CD4-positive, alpha-beta memory T cell (primary cell): ENCODE results near the gene PLCB1. TPM values are rescaled to one million over a fixed set of nuclear protein-coding genes. Genes with fewer than 3 reads are reported as not detected.
"Not testable (repeated sequence)": the region's sequence is repeated elsewhere in the genome, so short reads cannot be mapped to it uniquely, and the experiment has no call there.

Experiments
- CTCF ChIA-PET: fragments of 350-600 bp; sonication (Branson Sonifier 250); formaldehyde crosslinking; loops from one replicate; lab custom pipeline; 2021; ENCODE audit warnings: inconsistent platforms; ENCODE audit not compliant: partially characterized antibody; lab: Charles Lee
- POLR2A ChIA-PET: fragments of 350-600 bp; sonication (Branson Sonifier 250); formaldehyde crosslinking; loops from one replicate; lab custom pipeline; 2021; ENCODE audit not compliant: partially characterized antibody; lab: Charles Lee
- DNase-seq, 5 donors: peaks; one replicate each; pipeline versions ENCODE4 v3.0.0 to v3.0.0-alpha.2; 2020 to 2022; ENCODE audit warnings: mixed read lengths in 1 of 5
- H3K27ac ChIP-seq: one replicate; pipeline ENCODE4 v1.7.0; 2013; ENCODE audit warnings: low read depth, low read length
- H3K27me3 ChIP-seq: 2 replicates; pipeline ENCODE4 v1.7.0; 2013; ENCODE audit warnings: mild to moderate bottlenecking, low read length, moderate library complexity; ENCODE audit not compliant: insufficient read depth
- H3K36me3 ChIP-seq: 2 replicates; pipeline ENCODE4 v1.7.0; 2013; ENCODE audit warnings: mild to moderate bottlenecking, low read length, moderate library complexity; ENCODE audit not compliant: insufficient read depth
- H3K4me1 ChIP-seq: 2 replicates; pipeline ENCODE4 v1.7.0; 2013; ENCODE audit warnings: mild to moderate bottlenecking, low read length, moderate library complexity; ENCODE audit not compliant: insufficient read depth
- H3K4me3 ChIP-seq, 2 donors: one replicate each; pipeline ENCODE4 v1.7.0; 2013; ENCODE audit warnings: low read length in 2 of 2, mild to moderate bottlenecking in 1 of 2
- H3K9me3 ChIP-seq, 2 donors: one replicate each; pipeline ENCODE4 v1.7.0; 2013; ENCODE audit warnings: low read length in 2 of 2, control low read depth in 1 of 2; ENCODE audit not compliant: control insufficient read depth in 1 of 2
- H3K27ac Mint-ChIP-seq, 7 donors: one replicate each; pipeline ENCODE4 v1.8.0; 2020 to 2021; ENCODE audit warnings: mixed read lengths in 7 of 7, mild to moderate bottlenecking in 6 of 7, inconsistent platforms in 3 of 7, moderate library complexity in 3 of 7
- H3K27me3 Mint-ChIP-seq, 2 donors: one replicate each; pipeline ENCODE4 v1.8.0; 2020 to 2021; ENCODE audit warnings: mixed read lengths in 2 of 2
- H3K36me3 Mint-ChIP-seq, 2 donors: one replicate each; pipeline ENCODE4 v1.8.0; 2020 to 2021; ENCODE audit warnings: mixed read lengths in 2 of 2, inconsistent platforms in 1 of 2, mild to moderate bottlenecking in 1 of 2
- H3K4me1 Mint-ChIP-seq, 4 donors: one replicate each; pipeline ENCODE4 v1.8.0; 2020 to 2021; ENCODE audit warnings: mixed read lengths in 4 of 4, mild to moderate bottlenecking in 1 of 4
- H3K4me3 Mint-ChIP-seq, 8 donors: one replicate each; pipeline ENCODE4 v1.8.0; 2020 to 2021; ENCODE audit warnings: mixed read lengths in 8 of 8, mild to moderate bottlenecking in 7 of 8, moderate library complexity in 6 of 8, inconsistent platforms in 3 of 8
- H3K9me3 Mint-ChIP-seq, 8 donors: one replicate each; pipeline ENCODE4 v1.8.0; 2020 to 2021; ENCODE audit warnings: mixed read lengths in 8 of 8, mild to moderate bottlenecking in 5 of 8, inconsistent platforms in 3 of 8, moderate library complexity in 1 of 8
- intact Hi-C: fragments of 100-400 bp; cut with micrococcal nuclease; formaldehyde crosslinking; loops from one replicate; pipeline ENCODE4 v1.15.1; 2023
- polyA plus RNA-seq, 2 donors: library from polyadenylated mRNA; unstranded; fragments of 300-500 nt; fragmentation: Illumina TruSeq; gene quantifications; one replicate each; pipeline ENCODE4 v1.2.3, GENCODE V29; 2021
- total RNA-seq, 2 experiments: library from RNA; stranded (reverse); gene quantifications; one replicate each; pipeline ENCODE4 v1.2.3, GENCODE V29; 2021

Gene PLCB1
- total and polyA plus RNA-seq, 4 experiments from 2014 or later = 5.5 to 9.6 (median 8.2) TPM

DNA sequence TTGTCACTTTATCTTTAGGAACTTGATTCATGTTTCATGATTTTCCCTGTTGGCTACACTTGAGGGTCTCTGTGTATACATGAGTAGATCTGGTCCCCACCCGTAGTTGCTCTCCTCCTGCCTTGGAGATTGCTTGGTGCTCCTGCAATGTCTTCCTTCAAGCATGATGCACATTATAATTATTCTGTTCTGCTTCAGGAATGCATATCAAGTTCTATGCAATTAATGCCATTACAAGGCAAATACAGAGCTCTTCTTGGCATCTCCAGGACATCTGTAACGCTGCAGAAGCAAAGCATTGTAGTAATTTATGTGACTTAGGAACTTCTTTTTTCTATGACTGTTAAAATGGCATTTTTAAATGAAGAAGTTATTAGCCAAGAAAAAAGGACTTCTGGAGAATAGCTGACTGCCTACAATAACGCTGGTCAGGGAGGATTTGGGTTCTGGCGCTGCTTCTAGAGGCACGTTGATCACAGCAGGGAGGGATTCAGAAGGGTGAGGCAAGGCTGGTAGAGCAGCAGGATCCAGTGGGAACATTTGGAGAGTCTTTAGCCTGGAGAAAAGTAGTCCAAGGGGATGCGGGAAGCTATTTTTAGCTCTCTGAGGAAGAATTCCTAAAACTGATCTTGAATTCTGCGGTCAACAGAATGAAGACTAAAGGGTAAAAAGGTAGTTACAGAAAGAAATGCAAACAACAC lies 203.6 kb downstream of the PLCB1 start:
- no peak for DNase-seq
- H3K4me1 ChIP-seq = no peaks in the 10 kb centered on the region
- H3K9me3 Mint-ChIP-seq = no peaks in the 10 kb centered on the region
- H3K27ac ChIP-seq = no peak overlapping the region
- H3K9me3 ChIP-seq = no peaks in the 10 kb centered on the region
- H3K27me3 ChIP-seq = no peaks in the 10 kb centered on the region
- no peaks in the 10 kb centered on the region for H3K27me3 Mint-ChIP-seq
- intact Hi-C loops = no loop called here
- H3K4me3 Mint-ChIP-seq = no peak overlapping the region
- ChIA-PET POLR2A (no interaction called here), CTCF (no interaction called here)
- no peak overlapping the region for H3K4me3 ChIP-seq
- H3K36me3 ChIP-seq = no peaks in the 10 kb centered on the region
- peaks cover 0 to under 1% of the 10 kb centered on the region in 2 donors for H3K36me3 Mint-ChIP-seq
- no peak overlapping the region for H3K27ac Mint-ChIP-seq
- H3K4me1 Mint-ChIP-seq = no peaks in the 10 kb centered on the region

DNA sequence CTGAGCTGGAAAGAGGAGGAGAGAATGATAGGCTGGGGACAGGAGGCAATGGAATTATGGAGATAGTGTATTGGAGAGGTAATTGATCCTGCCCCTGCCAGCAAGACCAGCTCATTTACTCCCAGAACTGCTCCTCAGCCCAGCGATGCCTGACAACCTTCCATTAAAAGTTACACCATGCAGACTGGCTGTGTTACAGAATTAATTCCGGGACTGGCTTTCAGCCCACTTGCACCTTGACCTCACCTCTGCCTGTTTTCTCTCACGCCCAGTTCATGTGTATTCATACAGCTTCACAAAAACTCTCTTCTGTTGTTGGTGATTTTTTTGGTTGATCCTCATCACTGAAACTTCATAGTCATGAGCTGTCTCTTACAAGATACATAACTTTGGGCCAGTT lies 207.3 kb downstream of the PLCB1 start:
- CTCF ChIA-PET = interaction anchor here (0.9 kb wide), 1 partner anchor 51 kb away, joined by 4 read pairs; no protein-coding TSS in a partner anchor
- no peak for DNase-seq
- no peaks in the 10 kb centered on the region for H3K4me1 Mint-ChIP-seq
- no peaks in the 10 kb centered on the region for H3K27me3 ChIP-seq
- POLR2A ChIA-PET = no interaction called here
- peaks cover 0 to 2% of the 10 kb centered on the region in 2 donors for H3K27me3 Mint-ChIP-seq
- no peak overlapping the region for H3K4me3 Mint-ChIP-seq
- peaks cover 0 to 10% of the 10 kb centered on the region in 2 donors for H3K36me3 Mint-ChIP-seq
- no peaks in the 10 kb centered on the region for H3K9me3 ChIP-seq
- H3K27ac ChIP-seq = no peak overlapping the region
- H3K4me3 ChIP-seq = no peak overlapping the region
- no peaks in the 10 kb centered on the region for H3K4me1 ChIP-seq
- H3K36me3 ChIP-seq = no peaks in the 10 kb centered on the region
- no peaks in the 10 kb centered on the region for H3K9me3 Mint-ChIP-seq
- H3K27ac Mint-ChIP-seq = no peak overlapping the region
- intact Hi-C loops = no loop called here

DNA sequence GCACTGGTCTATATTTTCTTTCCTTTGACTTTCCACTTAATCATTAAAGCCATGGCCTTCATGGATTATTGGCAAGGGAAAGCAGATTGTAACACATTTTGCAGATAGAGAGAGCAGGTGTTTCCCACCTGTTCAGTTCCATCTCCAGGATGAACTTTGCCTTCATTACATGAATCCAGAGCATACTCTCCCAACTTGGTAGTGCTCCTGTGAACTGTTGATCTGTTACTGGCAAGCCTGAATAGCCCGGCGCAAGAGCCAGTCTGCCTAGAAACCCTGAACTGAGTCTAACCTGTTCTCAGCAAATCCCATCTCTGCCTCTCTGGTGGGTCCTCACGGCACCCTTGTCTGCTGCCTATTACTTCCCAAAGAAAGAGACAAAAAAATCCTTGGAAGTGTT lies 210.3 kb downstream of the PLCB1 start:
- no peaks in the 10 kb centered on the region for H3K36me3 ChIP-seq
- no peak overlapping the region for H3K4me3 ChIP-seq
- H3K9me3 Mint-ChIP-seq = no peaks in the 10 kb centered on the region
- DNase-seq = no peak
- peaks cover 0 to 10% of the 10 kb centered on the region in 2 donors for H3K36me3 Mint-ChIP-seq
- H3K27ac ChIP-seq = no peak overlapping the region
- intact Hi-C loops = no loop called here
- H3K27me3 Mint-ChIP-seq = peaks cover 0 to 2% of the 10 kb centered on the region in 2 donors
- H3K4me1 ChIP-seq = no peaks in the 10 kb centered on the region
- H3K27me3 ChIP-seq = no peaks in the 10 kb centered on the region
- no peak overlapping the region for H3K27ac Mint-ChIP-seq
- ChIA-PET POLR2A (no interaction called here), CTCF (no interaction called here)
- no peak overlapping the region for H3K4me3 Mint-ChIP-seq
- no peaks in the 10 kb centered on the region for H3K9me3 ChIP-seq
- no peaks in the 10 kb centered on the region for H3K4me1 Mint-ChIP-seq

DNA sequence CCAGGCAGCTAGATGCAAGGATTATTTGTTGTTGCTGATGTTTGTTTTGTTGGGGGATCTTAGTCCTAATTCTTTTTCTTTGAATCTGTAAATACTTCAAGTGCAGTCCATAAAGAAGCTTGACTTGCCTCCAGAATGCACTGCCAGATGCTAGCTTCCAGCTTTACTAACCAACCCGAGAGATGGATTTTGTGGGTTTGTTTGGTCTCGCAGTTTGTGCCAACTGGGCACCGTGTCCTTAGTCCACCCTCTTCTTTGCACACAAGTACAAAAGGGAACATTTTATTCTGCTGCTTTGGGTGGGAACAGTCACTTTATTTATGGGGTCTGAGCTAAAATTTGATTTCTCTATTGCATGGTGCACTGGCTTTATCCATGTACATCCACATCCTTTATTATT lies 212.0 kb downstream of the PLCB1 start:
- Histone ChIP-seq H3K4me3 (no peak overlapping the region), H3K9me3 (no peaks in the 10 kb centered on the region), H3K36me3 (no peaks in the 10 kb centered on the region), H3K27me3 (no peaks in the 10 kb centered on the region), H3K27ac (no peak overlapping the region), H3K4me1 (no peaks in the 10 kb centered on the region)
- Mint-ChIP-seq H3K9me3 (no peaks in the 10 kb centered on the region), H3K36me3 (peaks cover 0 to 10% of the 10 kb centered on the region in 2 donors), H3K4me3 (no peak overlapping the region), H3K27ac (no peak overlapping the region), H3K27me3 (peaks cover 0 to 2% of the 10 kb centered on the region in 2 donors), H3K4me1 (no peaks in the 10 kb centered on the region)
- ChIA-PET POLR2A (no interaction called here), CTCF (no interaction called here)
- intact Hi-C loops = no loop called here
- no peak for DNase-seq

DNA sequence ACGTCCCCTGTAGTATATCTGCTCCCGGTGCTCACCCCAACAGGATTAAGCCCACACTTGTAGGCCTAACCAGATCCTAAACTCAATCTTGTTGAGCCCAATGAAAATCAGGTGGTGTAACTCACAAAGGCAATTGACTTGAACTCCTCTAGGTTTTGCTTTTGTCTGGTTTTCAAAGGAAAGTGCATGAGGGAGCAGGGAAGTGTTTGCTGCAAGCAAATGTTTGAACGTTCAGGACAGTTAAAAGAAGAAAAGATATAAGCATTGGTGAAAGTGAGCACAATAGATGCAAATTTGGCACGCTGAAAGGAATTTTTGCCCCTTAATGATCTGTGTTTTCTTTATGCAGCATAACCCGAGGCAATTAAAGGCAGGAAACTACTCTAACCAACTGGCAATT lies 212.6 kb downstream of the PLCB1 start:
- ChIA-PET POLR2A (no interaction called here), CTCF (interaction anchor here (0.8 kb wide), 1 partner anchor 26 kb away, joined by 3 read pairs; no protein-coding TSS in a partner anchor)
- H3K27me3 ChIP-seq = no peaks in the 10 kb centered on the region
- no peak for DNase-seq
- H3K4me3 ChIP-seq = no peak overlapping the region
- Mint-ChIP-seq H3K27me3 (peaks cover 0 to 2% of the 10 kb centered on the region in 2 donors), H3K36me3 (peaks cover 0 to 13% of the 10 kb centered on the region in 2 donors), H3K4me1 (no peaks in the 10 kb centered on the region), H3K9me3 (peaks cover 0 to 3% (median 0%) of the 10 kb centered on the region in 8 donors), H3K27ac (no peak overlapping the region), H3K4me3 (no peak overlapping the region)
- no peak overlapping the region for H3K27ac ChIP-seq
- no peaks in the 10 kb centered on the region for H3K9me3 ChIP-seq
- intact Hi-C loops = no loop called here
- H3K36me3 ChIP-seq = no peaks in the 10 kb centered on the region
- H3K4me1 ChIP-seq = no peaks in the 10 kb centered on the region

DNA sequence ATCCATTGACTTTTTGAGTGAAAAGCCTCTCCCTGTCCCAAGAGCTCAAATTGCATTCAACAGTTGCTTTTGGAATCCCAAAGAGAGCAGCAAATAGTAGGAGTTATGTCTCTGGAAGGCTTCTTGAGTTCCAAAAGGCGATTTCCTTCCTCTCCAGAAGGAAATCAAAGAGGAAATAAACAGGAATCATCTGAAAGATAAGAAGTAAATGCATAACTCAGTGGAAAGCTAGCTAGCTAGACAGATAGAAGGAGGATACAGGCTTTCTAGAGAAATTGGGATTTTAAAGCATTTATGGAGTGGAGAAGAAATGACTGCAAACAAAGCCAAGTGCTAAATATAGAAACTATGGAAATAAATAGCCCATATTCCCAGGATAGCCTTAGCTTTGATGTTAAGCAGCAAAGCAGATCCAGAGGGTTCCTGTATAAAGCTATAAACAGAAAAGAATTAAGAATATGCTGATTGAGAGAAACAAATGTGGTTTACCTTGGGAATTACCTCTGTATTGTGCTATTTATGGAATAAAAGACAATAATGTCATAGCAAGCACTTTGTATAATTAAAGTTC lies 214.7 kb downstream of the PLCB1 start:
- Histone ChIP-seq H3K9me3 (no peaks in the 10 kb centered on the region), H3K36me3 (no peaks in the 10 kb centered on the region), H3K4me1 (no peaks in the 10 kb centered on the region), H3K27me3 (no peaks in the 10 kb centered on the region), H3K4me3 (no peak overlapping the region), H3K27ac (no peak overlapping the region)
- intact Hi-C loops = no loop called here
- H3K27ac Mint-ChIP-seq = no peak overlapping the region
- no peak overlapping the region for H3K4me3 Mint-ChIP-seq
- ChIA-PET CTCF (no interaction called here), POLR2A (no interaction called here)
- peaks cover 0 to 4% of the 10 kb centered on the region in 2 donors for H3K36me3 Mint-ChIP-seq
- peaks cover 0 to 3% (median 0%) of the 10 kb centered on the region in 8 donors for H3K9me3 Mint-ChIP-seq
- no peaks in the 10 kb centered on the region for H3K4me1 Mint-ChIP-seq
- peaks cover 0 to 2% of the 10 kb centered on the region in 2 donors for H3K27me3 Mint-ChIP-seq
- DNase-seq = no peak

DNA sequence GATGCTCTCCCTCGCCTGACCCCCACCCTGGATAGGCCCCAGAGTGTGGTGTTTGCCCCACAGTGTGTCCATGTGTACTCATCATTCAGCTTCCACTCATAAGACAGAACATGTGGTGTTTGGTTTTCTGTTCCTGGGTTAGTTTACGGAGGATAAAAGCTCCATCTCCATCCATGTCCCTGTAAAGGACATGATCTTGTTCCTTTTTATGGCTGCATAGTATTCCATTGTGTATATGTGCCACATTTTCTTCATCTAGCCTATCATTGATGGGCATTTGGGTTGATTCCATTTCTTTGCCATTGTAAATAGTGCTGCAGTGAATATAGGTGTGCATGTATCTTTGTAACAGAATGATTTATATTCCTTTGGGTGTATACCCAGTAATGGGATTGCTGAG lies 218.2 kb downstream of the PLCB1 start:
- H3K4me1 Mint-ChIP-seq, H3K27me3 Mint-ChIP-seq, H3K36me3 ChIP-seq, CTCF ChIA-PET, H3K27ac ChIP-seq, H3K36me3 Mint-ChIP-seq, H3K27ac Mint-ChIP-seq, H3K4me3 ChIP-seq, H3K4me3 Mint-ChIP-seq, H3K9me3 Mint-ChIP-seq, POLR2A ChIA-PET, DNase-seq, H3K4me1 ChIP-seq, H3K9me3 ChIP-seq, intact Hi-C loops, H3K27me3 ChIP-seq: not testable (repeated sequence)
